ENCODE results near the gene MRPL3.

DNA sequence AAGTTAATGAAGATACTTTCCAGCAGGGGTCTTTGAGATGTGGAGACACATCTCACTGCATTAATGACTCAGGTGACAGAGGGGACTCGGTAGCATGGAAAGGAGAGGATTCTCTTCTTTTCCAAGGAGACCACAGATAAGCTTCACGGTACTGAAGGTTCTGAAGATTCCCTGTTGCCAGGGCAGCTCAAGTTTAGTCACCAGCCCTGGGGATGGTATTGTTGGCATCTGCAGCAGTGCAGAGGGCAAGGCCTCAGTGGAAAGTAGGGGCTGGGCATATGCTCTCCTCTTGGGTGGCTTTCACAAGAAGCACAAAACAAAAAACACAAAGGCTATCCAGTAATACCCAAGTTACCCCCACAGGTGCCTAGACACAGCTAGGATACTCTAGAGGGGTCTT is 38.0 kb upstream of the MRPL3 start:
- TF ChIP-seq, protein P1, sequence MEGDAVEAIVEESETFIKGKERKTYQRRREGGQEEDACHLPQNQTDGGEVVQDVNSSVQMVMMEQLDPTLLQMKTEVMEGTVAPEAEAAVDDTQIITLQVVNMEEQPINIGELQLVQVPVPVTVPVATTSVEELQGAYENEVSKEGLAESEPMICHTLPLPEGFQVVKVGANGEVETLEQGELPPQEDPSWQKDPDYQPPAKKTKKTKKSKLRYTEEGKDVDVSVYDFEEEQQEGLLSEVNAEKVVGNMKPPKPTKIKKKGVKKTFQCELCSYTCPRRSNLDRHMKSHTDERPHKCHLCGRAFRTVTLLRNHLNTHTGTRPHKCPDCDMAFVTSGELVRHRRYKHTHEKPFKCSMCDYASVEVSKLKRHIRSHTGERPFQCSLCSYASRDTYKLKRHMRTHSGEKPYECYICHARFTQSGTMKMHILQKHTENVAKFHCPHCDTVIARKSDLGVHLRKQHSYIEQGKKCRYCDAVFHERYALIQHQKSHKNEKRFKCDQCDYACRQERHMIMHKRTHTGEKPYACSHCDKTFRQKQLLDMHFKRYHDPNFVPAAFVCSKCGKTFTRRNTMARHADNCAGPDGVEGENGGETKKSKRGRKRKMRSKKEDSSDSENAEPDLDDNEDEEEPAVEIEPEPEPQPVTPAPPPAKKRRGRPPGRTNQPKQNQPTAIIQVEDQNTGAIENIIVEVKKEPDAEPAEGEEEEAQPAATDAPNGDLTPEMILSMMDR (conservative IDR thresholded peaks at IDR 0.05; ENCODE audit: low read depth, low read length) = no peak
- TF ChIP-seq EZH2 (IDR thresholded peaks at IDR 0.05; ENCODE audit: low read length, unreplicated experiment) = no peak
